ENCODE measurements around the gene WFDC5. TPM values are rescaled to one million over a fixed set of nuclear protein-coding genes. Genes with fewer than 3 reads are reported as not detected.

The WFDC5 gene
- total RNA-seq, 1 donor from 2014 or later = not detected

DNA sequence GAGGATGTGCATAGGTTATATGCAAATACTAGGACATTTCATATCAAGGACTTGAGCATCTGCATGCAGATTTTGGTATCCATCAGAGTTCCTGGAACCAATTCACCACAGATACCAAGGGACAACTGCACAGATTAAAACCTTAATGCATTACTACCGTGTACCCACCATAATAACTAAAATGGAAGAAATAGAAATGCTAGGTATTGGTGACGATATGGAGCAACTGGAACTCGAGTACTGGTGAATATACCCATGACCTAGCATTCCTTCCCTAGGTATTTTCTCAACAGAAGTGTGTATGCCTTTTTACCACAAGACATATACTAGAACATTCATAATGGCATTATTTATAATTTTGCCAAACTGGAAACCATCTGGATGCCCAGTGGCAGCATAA lies 32.5 kb downstream of the WFDC5 start:
- Mint-ChIP-seq H3K9me3 (peaks cover 10% of the 10 kb centered on the region), H3K36me3 (peaks cover 28% of the 10 kb centered on the region), H3K27ac (no peak overlapping the region), H3K27me3 (ENCODE audit: insufficient read depth, low read depth) (peaks cover 6% of the 10 kb centered on the region), H3K4me1 (no peaks in the 10 kb centered on the region), H3K4me3 (no peak overlapping the region)
- no peaks in the 10 kb centered on the region for H4K20me1 ChIP-seq (ENCODE audit: low read depth)
- H3K9ac ChIP-seq = no peak overlapping the region
- TF ChIP-seq CTCF (IDR thresholded peaks at IDR 0.05) = no peak
- TF ChIP-seq EZH2 (IDR thresholded peaks at IDR 0.05) = no peak
- TF ChIP-seq EZH2phosphoT487 (IDR thresholded peaks at IDR 0.05) = no peak
- H3K4me3 ChIP-seq = no peak overlapping the region
- no peak overlapping the region for H2AFZ ChIP-seq (replicated peaks)
- H3K27me3 ChIP-seq = no peaks in the 10 kb centered on the region
- DNase-seq (ENCODE audit: low spot score) = no peak
- H3K36me3 ChIP-seq = no peaks in the 10 kb centered on the region
- no peak overlapping the region for H3K4me2 ChIP-seq
- H3K4me1 ChIP-seq = no peaks in the 10 kb centered on the region
- no peaks in the 10 kb centered on the region for H3K9me3 ChIP-seq (ENCODE audit: low read depth)
- no peaks in the 10 kb centered on the region for H3F3A ChIP-seq (ENCODE audit: low read depth)
- no peaks in the 10 kb centered on the region for H3K79me2 ChIP-seq (ENCODE audit: low read depth)
- no peak overlapping the region for H3K27ac ChIP-seq

DNA sequence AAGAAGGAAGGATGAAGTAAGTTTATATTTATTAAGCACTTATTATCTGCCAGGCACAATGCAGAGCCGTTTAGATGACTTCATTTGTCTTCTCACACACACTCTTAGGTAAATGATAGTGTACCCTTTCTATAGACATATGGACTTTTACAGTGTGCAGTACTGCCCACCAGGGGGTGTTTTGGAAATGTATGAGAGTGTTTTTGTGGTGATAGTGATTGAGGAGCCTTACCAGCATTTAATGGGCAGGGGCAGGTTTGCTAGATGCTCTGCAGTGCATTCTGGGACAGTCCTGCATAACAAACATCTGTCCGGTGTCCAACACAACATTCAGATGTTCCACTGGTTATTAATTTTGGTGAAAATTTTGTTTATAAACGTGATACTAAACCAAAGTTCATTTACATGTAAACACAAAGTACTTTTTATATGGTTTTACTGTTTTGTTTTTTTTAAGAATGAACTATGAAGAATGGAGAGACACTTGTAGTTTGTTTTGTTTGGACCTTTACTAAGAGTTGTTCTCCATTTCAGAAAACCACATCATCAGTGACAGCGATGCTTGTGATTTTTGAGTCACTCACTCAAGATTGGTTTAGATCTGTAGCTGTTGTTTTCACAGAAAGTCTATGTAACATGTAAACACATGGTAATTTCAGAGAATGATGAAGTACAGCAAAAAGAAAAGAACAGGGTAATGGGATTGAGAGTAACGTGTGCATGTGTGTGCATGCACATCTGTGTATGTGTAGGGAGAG lies 33.9 kb downstream of the WFDC5 start:
- Mint-ChIP-seq H3K27me3 (ENCODE audit: insufficient read depth, low read depth) (peaks cover 6% of the 10 kb centered on the region), H3K36me3 (peaks cover 37% of the 10 kb centered on the region), H3K9me3 (peaks cover 10% of the 10 kb centered on the region), H3K4me1 (no peaks in the 10 kb centered on the region), H3K27ac (no peak overlapping the region), H3K4me3 (no peak overlapping the region)
- no peaks in the 10 kb centered on the region for H3K79me2 ChIP-seq (ENCODE audit: low read depth)
- DNase-seq (ENCODE audit: low spot score) = no peak
- H2AFZ ChIP-seq (replicated peaks) = no peak overlapping the region
- no peaks in the 10 kb centered on the region for H3F3A ChIP-seq (ENCODE audit: low read depth)
- H3K4me1 ChIP-seq = no peaks in the 10 kb centered on the region
- peak; percentile 22 for TF ChIP-seq CTCF (IDR thresholded peaks at IDR 0.05)
- TF ChIP-seq EZH2phosphoT487 (IDR thresholded peaks at IDR 0.05) = no peak
- TF ChIP-seq EZH2 (IDR thresholded peaks at IDR 0.05) = no peak
- H3K27me3 ChIP-seq = no peaks in the 10 kb centered on the region
- no peak overlapping the region for H3K4me2 ChIP-seq
- H3K9me3 ChIP-seq (ENCODE audit: low read depth) = no peaks in the 10 kb centered on the region
- H3K27ac ChIP-seq = no peak overlapping the region
- no peak overlapping the region for H3K9ac ChIP-seq
- H4K20me1 ChIP-seq (ENCODE audit: low read depth) = no peaks in the 10 kb centered on the region
- no peak overlapping the region for H3K4me3 ChIP-seq
- H3K36me3 ChIP-seq = no peaks in the 10 kb centered on the region

DNA sequence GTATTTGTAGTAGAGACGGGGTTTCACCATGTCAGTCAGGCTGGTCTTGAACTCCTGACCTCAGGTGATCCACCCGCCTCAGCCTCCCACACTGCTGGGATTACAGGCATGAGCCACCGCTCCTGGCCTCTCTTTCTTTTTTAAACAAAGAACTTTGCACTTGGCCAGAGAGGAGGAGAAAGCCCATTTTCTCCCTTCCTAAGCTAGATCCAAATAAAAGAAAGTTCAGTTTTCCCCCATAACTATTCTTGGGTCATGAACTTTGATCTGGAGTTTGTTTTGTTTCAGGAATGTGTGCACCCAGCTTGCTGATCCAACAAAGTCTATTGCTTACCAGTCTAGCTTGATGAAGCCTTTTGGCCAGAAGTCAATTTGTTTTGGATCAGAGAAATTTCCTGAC lies 37.4 kb downstream of the WFDC5 start:
- no peaks in the 10 kb centered on the region for H3K4me1 Mint-ChIP-seq

More for the DNA sequence above, 37.4 kb downstream of the WFDC5 start:
- peaks cover 4% of the 10 kb centered on the region for H3K9me3 Mint-ChIP-seq
- no peaks in the 10 kb centered on the region for H3F3A ChIP-seq (ENCODE audit: low read depth)
- H3K4me2 ChIP-seq = no peak overlapping the region
- H3K27ac Mint-ChIP-seq = no peak overlapping the region
- no peak overlapping the region for H3K27ac ChIP-seq
- H3K27me3 Mint-ChIP-seq (ENCODE audit: insufficient read depth, low read depth) = peaks cover 2% of the 10 kb centered on the region
- no peaks in the 10 kb centered on the region for H3K27me3 ChIP-seq
- no peak for DNase-seq (ENCODE audit: low spot score)
- H3K4me1 ChIP-seq = no peaks in the 10 kb centered on the region
- H3K4me3 ChIP-seq = no peak overlapping the region
- no peak overlapping the region for H2AFZ ChIP-seq (replicated peaks)
- no peak for TF ChIP-seq CTCF (IDR thresholded peaks at IDR 0.05)
- TF ChIP-seq EZH2 (IDR thresholded peaks at IDR 0.05) = no peak
- no peak for TF ChIP-seq EZH2phosphoT487 (IDR thresholded peaks at IDR 0.05)
- H3K36me3 ChIP-seq = no peaks in the 10 kb centered on the region
- no peak overlapping the region for H3K4me3 Mint-ChIP-seq
- H3K36me3 Mint-ChIP-seq = peaks cover 30% of the 10 kb centered on the region
- H3K9me3 ChIP-seq (ENCODE audit: low read depth) = no peaks in the 10 kb centered on the region
- H3K9ac ChIP-seq = no peak overlapping the region
- H3K79me2 ChIP-seq (ENCODE audit: low read depth) = no peaks in the 10 kb centered on the region
- H4K20me1 ChIP-seq (ENCODE audit: low read depth) = no peaks in the 10 kb centered on the region
